HUDEP-2 (cell line): Measurements from ENCODE around the gene KHDC3L.
"Not testable (repeated sequence)": the region's sequence is repeated elsewhere in the genome, so short reads cannot be mapped to it uniquely, and the experiment has no call there.

Source experiments
- DNase-seq, 76 experiments: peaks; one replicate each; lab custom pipeline; 2025; ENCODE audit not compliant: unreplicated experiment in 76 of 76; lab: John Stamatoyannopoulos, UW

The KHDC3L gene

DNA sequence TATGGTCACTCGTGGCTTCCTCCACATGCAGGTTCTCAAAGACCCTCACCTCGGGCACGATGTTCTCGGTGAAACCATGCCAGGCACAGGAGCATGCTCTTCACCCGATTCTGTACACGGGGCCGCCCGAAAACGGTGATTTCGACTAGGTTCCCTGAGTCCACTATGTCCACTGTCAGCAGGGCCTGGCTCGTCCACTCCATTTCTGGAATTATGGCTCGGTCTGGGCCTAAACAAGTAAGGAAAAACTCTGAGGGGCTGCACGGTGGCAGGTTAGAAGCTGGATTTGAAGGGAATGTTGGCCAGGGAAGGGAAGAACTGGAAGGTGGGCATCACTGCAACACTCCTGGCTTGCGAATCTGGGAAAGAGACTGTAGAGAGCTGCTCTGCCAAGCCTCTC is 6.7 kb downstream of the KHDC3L start:
- DNase-seq = no peak

DNA sequence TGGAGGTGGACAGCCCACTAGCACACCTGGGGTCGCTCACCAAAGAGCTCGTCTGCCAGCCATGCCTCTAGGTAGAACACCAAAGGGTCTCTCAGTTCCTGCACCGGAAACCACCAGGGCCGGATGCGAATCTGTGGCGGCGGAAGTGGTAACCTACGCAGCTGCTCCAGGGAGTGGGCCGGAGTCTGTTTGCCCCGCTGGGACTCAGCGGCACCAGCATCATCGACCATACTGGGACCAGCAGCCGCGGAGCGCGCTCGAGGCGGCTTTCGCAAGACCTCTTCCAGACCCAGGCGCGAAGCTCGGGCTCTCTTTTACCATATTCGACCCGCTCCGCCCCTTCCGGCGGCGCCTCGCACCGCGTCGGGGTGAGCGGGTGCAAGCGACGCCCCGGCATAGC is 7.1 kb downstream of the KHDC3L start, which contains the start of gene OOEP:
Gene OOEP (minus strand): TSS at position 335 of the 400 bp plus-strand sequence. CDS start 105 bp downstream, at position 230.
- no peak for DNase-seq

DNA sequence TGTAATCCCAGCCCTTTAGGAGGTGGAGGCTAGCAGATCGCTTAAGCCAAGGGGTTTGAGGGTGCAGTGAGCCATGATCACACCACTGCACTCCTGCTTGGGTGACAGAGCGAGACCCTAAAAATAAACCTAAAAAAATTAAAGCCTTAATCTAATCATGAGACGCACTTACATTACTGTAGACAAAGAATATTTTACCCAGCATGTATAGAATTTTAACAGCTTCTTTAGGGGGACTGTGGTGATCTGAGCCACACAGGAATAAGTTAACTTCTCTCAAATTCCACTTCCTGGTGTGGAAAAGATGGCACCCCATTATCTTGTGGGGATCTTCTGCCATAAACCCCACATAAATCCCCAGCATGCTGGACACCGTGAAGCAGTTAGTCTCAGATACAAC is 9.5 kb downstream of the KHDC3L start:
- no peak for DNase-seq

DNA sequence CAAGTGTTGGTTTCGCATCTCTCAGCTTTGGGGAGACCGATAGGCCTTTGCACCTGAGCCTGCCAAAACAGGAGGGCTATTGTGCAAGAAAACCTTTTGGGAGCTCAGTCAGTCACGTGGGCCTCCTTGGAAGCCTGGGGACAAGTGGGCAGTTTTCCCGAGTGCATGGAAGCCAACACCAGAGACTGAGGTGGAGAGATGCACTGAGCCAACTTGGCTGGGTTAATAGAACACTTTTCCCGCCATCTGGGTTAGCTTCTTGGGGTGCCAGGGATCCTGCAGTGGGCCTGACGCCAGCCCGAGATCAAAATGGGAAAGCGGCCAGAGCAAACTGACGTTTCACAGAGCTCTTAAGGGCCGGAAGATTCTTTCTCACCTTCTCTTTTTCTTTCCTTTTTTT is 10.1 kb downstream of the KHDC3L start:
- DNase-seq = no peak

DNA sequence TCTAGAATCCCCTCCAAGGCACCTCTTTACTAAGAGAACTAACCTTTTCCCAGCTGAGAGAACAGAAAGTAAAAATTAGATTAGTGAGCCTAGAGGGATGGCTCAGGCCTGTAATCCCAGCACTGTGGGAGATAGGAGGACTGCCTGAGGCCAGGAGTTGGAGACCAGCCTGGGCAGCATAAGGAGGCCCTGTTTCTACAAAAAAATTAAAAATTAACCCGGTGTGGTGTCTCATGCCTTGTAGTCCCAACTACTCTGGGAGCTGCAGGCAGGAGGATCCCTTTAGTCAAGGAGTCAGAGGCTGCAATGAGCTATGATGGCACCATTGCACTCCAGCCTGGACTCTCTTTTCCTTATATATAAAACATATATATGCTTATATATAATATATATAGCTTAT is 12.8 kb downstream of the KHDC3L start:
- DNase-seq = no peak

DNA sequence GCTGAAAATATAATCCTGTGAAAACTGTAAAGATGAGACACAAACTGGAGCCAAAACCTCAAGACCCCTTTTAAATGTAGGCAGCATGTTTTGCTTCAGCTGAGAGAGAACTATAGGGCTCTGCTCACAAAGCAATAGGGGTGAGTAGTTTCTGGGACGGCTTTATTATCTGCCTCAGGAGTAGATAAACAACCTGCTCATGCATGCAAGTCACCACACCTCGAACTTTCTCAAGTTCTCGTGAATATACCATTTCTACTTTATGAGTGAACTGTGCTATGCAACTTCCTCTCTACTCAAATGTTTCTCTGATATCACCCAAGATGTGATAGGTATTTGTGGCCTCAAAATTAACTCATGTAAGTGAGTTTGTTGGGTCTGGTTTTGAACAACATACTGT is 14.8 kb downstream of the KHDC3L start:
- DNase-seq = peak in 1 of 76 experiments; percentile 10

DNA sequence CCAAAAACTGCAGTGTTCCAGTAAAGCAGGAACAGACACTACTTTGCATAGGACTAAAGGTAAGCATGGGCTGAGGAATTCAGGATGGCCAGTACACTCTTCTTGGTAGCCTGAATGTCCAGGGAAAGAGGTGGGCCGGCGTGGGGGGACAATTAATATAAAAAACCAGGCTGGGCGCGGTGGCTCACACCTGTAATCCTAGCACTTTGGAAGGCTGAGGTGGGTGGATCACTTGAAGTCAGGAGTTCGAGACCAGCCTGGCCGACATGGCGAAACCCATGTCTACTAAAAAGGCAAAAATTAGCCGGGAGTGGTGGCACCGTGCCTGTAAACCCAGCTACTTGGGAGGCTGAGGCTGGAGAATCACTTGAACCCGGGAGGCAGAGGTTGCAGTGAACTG is 19.1 kb downstream of the KHDC3L start:
- DNase-seq = not testable (repeated sequence)

DNA sequence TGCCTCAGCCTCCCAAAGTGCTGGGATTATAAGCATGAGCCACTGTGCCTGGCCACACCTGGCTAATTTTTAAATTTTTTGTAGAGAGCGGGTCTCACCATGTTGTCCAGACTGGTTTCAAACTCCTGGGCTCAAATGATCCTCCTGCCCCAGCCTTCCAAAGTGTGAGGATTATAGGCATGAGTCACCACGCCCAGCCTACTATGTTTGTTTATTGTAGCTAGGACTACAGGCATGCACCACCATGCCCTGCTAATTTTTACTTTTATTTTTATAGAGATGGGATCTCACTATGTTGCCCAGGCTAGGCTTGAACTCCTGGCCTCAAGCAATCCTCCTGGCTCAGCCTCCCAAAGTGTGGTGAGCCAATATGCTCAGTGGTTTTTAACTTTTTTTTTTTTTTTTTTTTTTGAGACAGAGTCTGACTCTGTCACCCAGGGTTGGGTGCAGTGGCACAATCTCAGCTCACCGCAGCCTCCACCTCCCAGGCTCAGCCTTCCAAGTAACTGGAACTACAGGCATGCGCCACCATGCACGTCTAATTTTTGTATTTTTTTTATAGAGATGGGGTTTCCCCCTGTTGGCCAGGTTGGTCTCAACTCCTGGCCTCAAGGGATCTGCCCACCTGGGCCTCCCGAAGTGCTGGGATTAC is 20.1 kb downstream of the KHDC3L start:
- no peak for DNase-seq

DNA sequence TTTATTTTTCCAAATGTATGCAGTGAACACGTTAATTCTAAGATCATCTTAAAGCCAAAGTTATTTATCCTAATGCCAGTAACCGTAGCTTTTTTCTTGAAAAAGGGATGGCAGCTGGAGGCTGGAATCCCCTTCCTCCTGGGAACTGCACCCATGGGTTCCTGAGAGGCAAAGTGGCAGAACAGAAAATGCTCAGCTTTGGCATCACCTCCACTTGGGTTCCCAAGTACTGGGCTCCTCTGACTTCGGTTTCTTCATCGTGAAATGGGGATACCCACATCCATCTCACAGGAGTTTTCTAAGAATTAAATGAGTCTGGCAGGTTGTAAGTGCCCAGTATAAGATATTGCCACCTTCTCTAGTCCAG is 26.0 kb downstream of the KHDC3L start:
- DNase-seq = no peak

DNA sequence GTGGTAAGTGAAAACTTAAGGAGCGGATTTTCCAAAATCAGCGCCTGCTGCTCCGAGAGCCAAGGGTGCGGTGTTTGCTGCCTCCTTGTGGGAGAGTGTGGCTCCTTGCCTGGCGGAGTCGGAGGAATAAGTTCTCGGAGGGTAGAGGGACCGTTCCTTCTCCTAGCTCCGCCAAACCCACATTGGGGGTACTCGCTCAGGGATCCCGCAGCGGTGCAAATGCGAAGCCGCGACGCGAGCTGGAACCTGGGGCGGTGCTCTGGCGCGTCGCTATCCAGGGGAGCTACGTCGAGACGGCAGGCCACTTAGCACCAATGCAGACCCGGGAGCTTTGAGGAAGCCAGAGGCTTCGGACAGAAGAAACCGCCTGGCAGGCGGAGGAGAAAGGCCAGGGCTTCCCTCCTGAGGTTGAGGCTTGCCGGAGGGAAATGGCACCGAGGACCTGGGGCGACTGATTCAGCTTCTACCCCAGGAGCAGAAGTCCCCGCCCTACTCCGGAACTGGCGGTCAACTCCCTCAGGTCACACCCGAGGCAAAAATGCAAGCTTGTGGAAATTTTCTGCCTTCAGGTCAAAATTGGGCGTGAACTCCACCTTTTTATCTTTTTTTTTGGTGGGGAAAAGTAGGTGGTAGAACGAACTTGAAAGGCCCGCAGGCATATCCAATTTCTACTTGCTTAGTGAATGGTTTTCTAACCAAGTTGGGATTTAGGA is 26.5 kb downstream of the KHDC3L start:
- peak in 75 of 76 experiments; percentile 14 to 92 (median 74) for DNase-seq

DNA sequence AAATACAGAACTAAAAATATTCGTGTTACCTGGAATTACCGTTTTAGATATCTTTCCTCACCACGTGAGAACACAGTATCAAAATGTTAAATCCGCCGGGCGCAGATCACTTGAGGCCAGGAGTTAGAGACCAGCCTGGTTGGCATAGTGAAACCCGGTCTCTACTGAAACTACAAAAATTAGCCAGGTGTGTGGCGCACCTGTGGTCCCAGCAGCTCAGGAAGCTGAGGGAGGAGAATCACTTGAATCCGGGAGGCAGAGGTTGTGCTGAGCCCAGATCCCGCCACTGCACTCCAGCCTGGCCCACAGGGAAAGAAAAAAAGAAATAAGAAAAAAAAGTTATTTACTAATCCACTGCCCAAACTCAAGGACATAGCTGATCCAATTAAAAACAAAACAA is 27.4 kb downstream of the KHDC3L start:
- no peak for DNase-seq

DNA sequence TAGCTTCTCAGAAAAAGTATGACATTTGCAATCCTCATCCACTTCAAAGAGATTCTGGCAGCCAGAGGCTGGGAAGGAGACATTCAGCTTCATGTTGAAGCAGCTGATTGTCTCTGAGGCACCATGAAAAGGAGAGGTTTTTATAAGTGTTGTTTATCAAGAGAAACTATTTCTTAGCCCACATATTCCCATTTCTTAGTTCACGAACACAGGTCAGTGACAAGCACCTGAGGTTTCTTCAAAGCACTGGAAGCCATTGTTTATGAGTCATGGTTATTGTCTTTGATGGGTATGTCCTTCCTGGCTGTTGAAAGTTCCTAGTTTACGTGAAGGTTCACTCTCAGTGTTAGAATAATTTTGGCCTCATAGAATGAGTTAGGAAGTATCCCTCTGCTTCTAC is 29.2 kb downstream of the KHDC3L start:
- DNase-seq = no peak

DNA sequence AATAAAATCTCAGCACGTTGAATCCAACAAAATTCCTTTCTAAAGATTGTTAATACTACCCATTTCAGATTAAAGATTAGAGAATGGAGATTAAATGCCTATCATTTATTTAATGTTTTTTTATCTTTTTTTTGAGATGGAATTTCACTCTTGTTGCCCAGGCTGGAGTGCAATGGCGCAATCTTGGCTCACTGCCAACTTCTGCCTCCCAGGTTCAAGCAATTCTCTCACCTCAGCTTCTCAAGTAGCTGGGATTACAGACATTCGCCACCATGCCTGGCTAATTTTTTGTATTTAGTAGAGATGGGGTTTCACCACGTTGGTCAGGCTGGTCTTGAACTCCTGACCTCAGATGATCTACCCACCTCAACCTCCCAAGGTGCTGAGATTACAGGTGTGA is 29.7 kb downstream of the KHDC3L start:
- peak in 1 of 76 experiments; percentile 6 for DNase-seq

DNA sequence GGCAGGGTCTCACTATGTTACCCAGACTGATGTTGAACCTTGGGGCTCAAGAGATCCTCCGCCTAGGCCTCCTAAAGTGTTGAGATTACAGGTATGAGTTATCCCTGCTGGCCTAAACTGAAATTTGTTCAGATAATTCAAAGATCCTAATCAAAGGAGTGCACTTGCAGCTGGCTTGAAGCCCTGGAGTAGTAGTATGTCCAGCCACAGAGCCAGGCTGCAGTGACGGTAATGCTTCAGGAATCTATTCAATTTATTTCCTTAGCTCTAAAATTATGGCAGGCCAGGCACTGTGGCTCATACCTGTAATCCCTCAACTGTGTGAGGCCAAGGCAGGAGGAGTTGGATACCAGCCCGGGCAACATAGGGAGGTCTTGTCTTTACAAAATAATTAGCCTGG is 30.8 kb downstream of the KHDC3L start:
- no peak for DNase-seq

DNA sequence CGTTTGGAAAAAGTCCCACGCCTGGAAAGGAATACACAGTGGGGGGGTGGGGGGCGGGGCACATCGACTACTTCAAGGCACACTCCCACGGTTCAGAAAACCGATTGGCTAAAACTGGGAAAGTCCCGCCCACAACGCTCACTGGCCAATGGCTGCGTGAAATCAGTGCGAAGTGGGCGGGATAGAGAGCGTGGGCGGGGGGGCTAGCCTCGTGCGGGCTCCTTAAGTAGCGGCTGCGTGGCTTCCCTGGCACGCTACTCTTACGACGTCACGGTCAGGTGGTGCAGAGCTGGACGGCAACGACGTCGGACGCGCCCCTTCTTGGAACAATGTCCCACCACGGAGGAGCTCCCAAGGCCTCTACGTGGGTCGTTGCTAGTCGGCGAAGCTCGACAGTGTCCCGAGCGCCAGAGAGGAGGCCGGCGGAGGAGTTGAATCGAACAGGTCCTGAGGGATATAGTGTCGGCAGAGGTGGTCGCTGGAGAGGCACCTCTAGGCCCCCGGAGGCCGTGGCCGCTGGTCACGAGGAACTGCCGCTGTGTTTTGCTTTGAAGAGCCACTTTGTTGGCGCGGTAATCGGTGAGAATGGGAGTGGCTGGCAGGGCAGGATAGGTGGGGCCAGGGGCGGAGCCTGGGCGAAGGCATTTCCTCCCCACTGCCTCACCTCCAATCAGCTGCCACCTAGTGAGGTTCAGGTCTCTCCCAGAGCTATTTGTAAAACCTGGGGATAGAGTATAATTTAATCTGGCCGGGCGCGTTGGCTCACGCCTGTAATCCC is 32.3 kb downstream of the KHDC3L start, which contains the start of gene DDX43:
Gene DDX43 (plus strand): TSS at position 252 of the 778 bp plus-strand sequence. CDS start 78 bp downstream, at position 330.
- DNase-seq = peak; percentile 59 to 99 (median 97)

DNA sequence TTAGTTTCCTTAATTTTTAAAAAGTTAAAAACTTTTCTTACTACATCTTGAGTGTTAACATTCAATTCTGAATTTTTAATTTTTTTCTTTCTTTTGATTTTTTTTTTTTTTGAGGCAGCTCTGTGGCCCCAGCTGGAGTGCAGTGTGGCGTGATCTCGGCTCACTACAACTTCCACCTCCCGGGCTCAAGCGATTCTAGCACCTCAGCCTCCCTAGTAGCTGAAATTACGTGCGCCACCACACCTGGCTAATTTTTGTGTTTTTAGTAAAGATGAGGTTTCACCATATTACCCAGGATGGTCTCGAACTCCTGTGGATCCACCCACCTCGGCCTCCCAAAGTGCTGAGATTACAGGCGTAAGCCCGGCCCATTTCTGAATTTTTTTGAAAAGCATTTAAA is 33.4 kb downstream of the KHDC3L start:
- no peak for DNase-seq

DNA sequence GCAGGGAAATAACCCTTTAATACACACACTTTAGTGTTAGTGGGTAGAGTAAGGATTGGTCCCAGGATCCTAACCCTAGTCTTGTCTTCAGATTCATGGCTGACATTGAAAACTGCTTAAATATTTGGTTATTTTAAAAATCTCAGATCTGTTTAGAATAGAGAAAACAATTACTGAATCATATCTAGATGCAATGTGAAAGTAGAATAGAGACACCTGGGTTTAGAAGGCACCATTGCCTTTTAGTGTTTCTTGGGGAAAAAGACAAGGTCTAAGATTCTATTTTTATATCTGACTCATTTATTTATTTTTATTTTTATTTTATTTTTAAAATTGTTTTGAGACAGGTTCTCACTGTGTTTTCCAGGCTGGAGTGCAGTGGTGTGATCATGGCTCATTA is 38.2 kb downstream of the KHDC3L start:
- no peak for DNase-seq

DNA sequence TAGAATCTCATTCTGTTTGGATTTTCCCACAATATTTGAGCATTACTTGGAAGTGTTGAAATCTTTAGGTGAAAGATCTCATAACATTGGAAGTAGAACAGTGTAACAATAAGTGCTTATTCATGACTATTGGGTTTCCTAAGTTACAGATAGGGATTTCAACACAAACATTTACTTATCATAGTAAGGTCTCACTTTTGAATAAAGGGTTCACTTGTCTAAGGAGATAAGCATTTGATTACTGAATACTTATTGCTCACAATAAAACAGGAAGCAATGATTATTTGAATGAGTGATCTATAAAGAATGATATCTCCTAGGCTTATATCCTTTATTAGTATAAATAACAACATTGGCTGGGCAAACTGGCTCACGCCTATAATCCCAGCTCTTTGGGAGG is 46.9 kb downstream of the KHDC3L start:
- DNase-seq = no peak

DNA sequence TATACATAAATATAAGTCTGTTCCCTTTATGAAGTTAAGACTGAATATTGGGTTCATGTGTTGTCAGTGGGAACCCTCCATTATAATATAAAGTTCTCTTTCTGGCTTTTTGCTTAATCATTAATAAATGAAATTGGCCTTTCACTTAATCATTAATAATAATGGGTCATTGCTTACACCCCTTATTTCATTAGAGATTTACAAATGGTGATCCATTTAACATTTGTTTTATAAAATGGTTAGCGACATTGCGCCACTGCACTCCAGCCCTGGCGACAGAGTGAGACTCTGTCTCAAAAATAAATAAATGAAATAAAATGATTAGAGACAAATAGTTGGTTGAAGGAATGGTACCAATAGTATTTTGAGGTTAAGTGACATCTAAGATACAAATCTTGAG is 50.6 kb downstream of the KHDC3L start:
- no peak for DNase-seq
